PC-3 (cell line): ENCODE measurements around the gene BCR. TPM values are rescaled to one million over a fixed set of nuclear protein-coding genes. Genes with fewer than 3 reads are reported as not detected.

Experiments
- ATAC-seq: fragments of 200-7000 bp; cut with Tn5 transposase; 2 replicates; pipeline ENCODE4 v1.9.1; 2020; ENCODE audit warnings: mild to moderate bottlenecking, moderate library complexity
- BruUV-seq: library from RNA; stranded (reverse); fragments of 400-500 nt; replicated peaks from 2 replicates; lab custom pipeline; 2021; lab: Mats Ljungman, UMichigan
- CTCF ChIA-PET: fragments of 300-600 bp; sonication (Branson Sonifier 250); formaldehyde crosslinking; loops from one replicate; lab custom pipeline; 2022; ENCODE audit warnings: antibody characterized with exemption; lab: Charles Lee
- POLR2A ChIA-PET: fragments of 300-600 bp; sonication (Branson Sonifier 250); formaldehyde crosslinking; loops from one replicate; lab custom pipeline; 2022; ENCODE audit warnings: antibody characterized with exemption; ENCODE audit not compliant: unreplicated experiment; lab: Charles Lee
- DNase-seq: peaks from one replicate; pipeline ENCODE4 v3.0.0-alpha.2; 2015
- H2AFZ ChIP-seq: fragments of 300-600 bp; sonication (generic); 2 replicates; pipeline ENCODE4 v1.6.0; 2016; ENCODE audit warnings: antibody characterized with exemption, low read length
- H3F3A ChIP-seq: fragments of 300-600 bp; sonication (generic); one replicate; pipeline ENCODE4 v1.6.0; 2017; ENCODE audit warnings: antibody characterized with exemption, low read length, control low read depth, mild to moderate bottlenecking; ENCODE audit not compliant: unreplicated experiment
- H3K27ac ChIP-seq: fragments of 300-600 bp; sonication (generic); 2 replicates; pipeline ENCODE4 v1.5.1; 2016; ENCODE audit warnings: mild to moderate bottlenecking, low read length
- H3K27me3 ChIP-seq: fragments of 300-600 bp; sonication (generic); 2 replicates; pipeline ENCODE4 v1.6.1; 2016; ENCODE audit warnings: low read length, mixed read lengths
- H3K36me3 ChIP-seq: fragments of 300-600 bp; sonication (generic); 2 replicates; pipeline ENCODE4 v1.6.1; 2016; ENCODE audit warnings: low read depth, mixed run types, low read length, mixed read lengths
- H3K4me1 ChIP-seq: fragments of 300-600 bp; sonication (generic); 2 replicates; pipeline ENCODE4 v1.5.1; 2016; ENCODE audit warnings: low read length; ENCODE audit not compliant: insufficient read depth
- H3K4me2 ChIP-seq: fragments of 300-600 bp; sonication (generic); 2 replicates; pipeline ENCODE4 v1.6.0; 2016; ENCODE audit warnings: low read length
- H3K4me3 ChIP-seq: fragments of 300-600 bp; sonication (generic); 2 replicates; pipeline ENCODE4 v1.5.1; 2016; ENCODE audit warnings: mild to moderate bottlenecking, low read length, mixed read lengths
- H3K79me2 ChIP-seq: fragments of 300-600 bp; sonication (generic); 2 replicates; pipeline ENCODE4 v1.6.1; 2017; ENCODE audit warnings: low read length, mixed read lengths
- H3K9ac ChIP-seq: fragments of 300-600 bp; sonication (generic); 2 replicates; pipeline ENCODE4 v1.6.0; 2016; ENCODE audit warnings: mild to moderate bottlenecking, low read length
- H3K9me2 ChIP-seq: fragments of 300-600 bp; sonication (generic); replicated peaks from 2 replicates; pipeline ENCODE4 v1.6.1; 2016; ENCODE audit warnings: mixed run types, low read length, mixed read lengths
- H3K9me3 ChIP-seq: fragments of 300-600 bp; sonication (generic); 2 replicates; pipeline ENCODE4 v1.6.1; 2016; ENCODE audit warnings: low read length, mixed read lengths
- H4K20me1 ChIP-seq: fragments of 300-600 bp; sonication (generic); 2 replicates; pipeline ENCODE4 v1.6.1; 2016; ENCODE audit warnings: low read length, mixed read lengths
- EZH2 ChIP-seq: fragments of 300-600 bp; sonication (generic); IDR thresholded peaks from one replicate; pipeline ENCODE4 v1.6.1; 2017; ENCODE audit warnings: antibody characterized with exemption, mild to moderate bottlenecking, low read length; ENCODE audit not compliant: unreplicated experiment
- EZH2phosphoT487 ChIP-seq: fragments of 300-600 bp; sonication (generic); IDR thresholded peaks from 2 replicates; pipeline ENCODE4 v1.6.1; 2018; ENCODE audit warnings: mild to moderate bottlenecking, antibody characterized with exemption, low read length, borderline replicate concordance
- intact Hi-C: fragments of 100-400 bp; cut with micrococcal nuclease; formaldehyde crosslinking; loops from 2 replicates; pipeline ENCODE4 v1.9.0; 2023
- total RNA-seq: library from RNA; depleted of rRNA; stranded (reverse); fragments of >200 nt; gene quantifications from 2 replicates; pipeline ENCODE4 v1.2.3, GENCODE V29; 2014
- TF ChIP-seq, protein P1 (sequence below): fragments of 300-600 bp; sonication (generic); conservative IDR thresholded peaks from 2 replicates; pipeline ENCODE4 v1.5.1; 2017; ENCODE audit warnings: antibody characterized with exemption, low read depth, mild to moderate bottlenecking, low read length

Gene BCR
- total RNA-seq, 1 experiment from 2014 or later, result 36.8 TPM

DNA sequence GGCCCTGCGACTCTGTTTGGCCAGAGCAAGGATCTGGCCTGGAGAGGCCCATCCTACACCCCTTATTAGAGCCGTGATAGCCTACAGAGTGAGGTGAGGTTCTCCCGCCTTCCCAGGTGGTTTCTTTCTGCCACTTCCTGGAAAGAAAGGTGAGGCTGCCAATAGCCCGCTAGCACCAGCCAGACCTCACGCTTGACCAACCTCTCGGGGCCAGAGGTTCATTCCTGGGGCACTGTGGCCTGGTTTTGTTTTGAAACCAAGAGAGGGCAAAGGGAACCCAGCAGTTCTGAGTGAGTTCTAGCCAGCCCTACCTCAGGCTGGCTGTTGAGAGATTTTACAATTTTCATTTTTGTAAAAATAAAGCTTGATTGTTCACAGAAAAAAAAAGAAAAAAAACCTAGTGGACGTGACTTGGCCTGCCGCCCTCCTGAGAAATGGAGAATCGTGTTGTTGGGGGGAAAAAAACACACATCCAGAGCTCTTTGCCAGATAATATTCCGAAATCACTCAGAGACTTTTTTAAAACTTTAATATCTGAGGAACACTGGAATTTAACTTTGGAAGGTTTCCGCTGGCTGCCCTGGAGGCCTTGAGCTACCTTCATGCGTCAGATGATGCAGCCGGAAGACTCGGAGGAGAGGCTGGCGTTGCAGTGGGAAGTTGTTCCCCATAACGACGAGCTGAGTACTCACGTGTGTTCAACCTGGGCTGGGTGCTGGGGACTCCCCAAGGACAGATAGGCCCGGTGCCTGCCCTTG is 84.5 kb downstream of the BCR start:
- Histone ChIP-seq H3K4me1 (no peaks in the 10 kb centered on the region), H3K27ac (no peak overlapping the region), H3F3A (no peaks in the 10 kb centered on the region), H2AFZ (no peak overlapping the region), H3K27me3 (no peaks in the 10 kb centered on the region), H4K20me1 (no peaks in the 10 kb centered on the region), H3K36me3 (no peaks in the 10 kb centered on the region), H3K4me3 (no peak overlapping the region), H3K79me2 (no peaks in the 10 kb centered on the region), H3K9me2 (no peaks in the 10 kb centered on the region), H3K4me2 (no peak overlapping the region), H3K9ac (no peak overlapping the region), H3K9me3 (no peaks in the 10 kb centered on the region)
- no peak for DNase-seq
- BruUV-seq, result no TSS peak
- CTCF ChIA-PET, result interaction anchor here (0.5 kb wide), 1 partner anchor 90 kb away, joined by 3 read pairs; no protein-coding TSS in a partner anchor
- POLR2A ChIA-PET, result no interaction called here
- intact Hi-C loops, result no loop called here
- TF ChIP-seq, protein P1, sequence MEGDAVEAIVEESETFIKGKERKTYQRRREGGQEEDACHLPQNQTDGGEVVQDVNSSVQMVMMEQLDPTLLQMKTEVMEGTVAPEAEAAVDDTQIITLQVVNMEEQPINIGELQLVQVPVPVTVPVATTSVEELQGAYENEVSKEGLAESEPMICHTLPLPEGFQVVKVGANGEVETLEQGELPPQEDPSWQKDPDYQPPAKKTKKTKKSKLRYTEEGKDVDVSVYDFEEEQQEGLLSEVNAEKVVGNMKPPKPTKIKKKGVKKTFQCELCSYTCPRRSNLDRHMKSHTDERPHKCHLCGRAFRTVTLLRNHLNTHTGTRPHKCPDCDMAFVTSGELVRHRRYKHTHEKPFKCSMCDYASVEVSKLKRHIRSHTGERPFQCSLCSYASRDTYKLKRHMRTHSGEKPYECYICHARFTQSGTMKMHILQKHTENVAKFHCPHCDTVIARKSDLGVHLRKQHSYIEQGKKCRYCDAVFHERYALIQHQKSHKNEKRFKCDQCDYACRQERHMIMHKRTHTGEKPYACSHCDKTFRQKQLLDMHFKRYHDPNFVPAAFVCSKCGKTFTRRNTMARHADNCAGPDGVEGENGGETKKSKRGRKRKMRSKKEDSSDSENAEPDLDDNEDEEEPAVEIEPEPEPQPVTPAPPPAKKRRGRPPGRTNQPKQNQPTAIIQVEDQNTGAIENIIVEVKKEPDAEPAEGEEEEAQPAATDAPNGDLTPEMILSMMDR, result no peak
- TF ChIP-seq EZH2 (no peak), EZH2phosphoT487 (no peak)
- no peak for ATAC-seq

- H3K27me3 ChIP-seq, result no peaks in the 10 kb centered on the region
- H3K4me1 ChIP-seq, result no peaks in the 10 kb centered on the region
- intact Hi-C loops, result no loop called here
- no peaks in the 10 kb centered on the region for H3K9me3 ChIP-seq
- ATAC-seq (no peak), DNase-seq (no peak)
- TF ChIP-seq, protein P1, result no peak
- TF ChIP-seq EZH2phosphoT487, result no peak
- TF ChIP-seq EZH2, result no peak
- H3K36me3 ChIP-seq, result no peaks in the 10 kb centered on the region
- H3K9ac ChIP-seq, result no peak overlapping the region
- H3K4me3 ChIP-seq, result no peak overlapping the region
- H3K27ac ChIP-seq, result no peak overlapping the region
- no peaks in the 10 kb centered on the region for H3K79me2 ChIP-seq
- H2AFZ ChIP-seq, result no peak overlapping the region
- no peaks in the 10 kb centered on the region for H3K9me2 ChIP-seq
- no peaks in the 10 kb centered on the region for H4K20me1 ChIP-seq
- BruUV-seq, result no TSS peak
- H3K4me2 ChIP-seq, result no peak overlapping the region
- no peaks in the 10 kb centered on the region for H3F3A ChIP-seq
- ChIA-PET CTCF (interaction anchor here (0.5 kb wide), 1 partner anchor 91 kb away, joined by 3 read pairs; no protein-coding TSS in a partner anchor), POLR2A (no interaction called here)
Observed at GRCh38 chr22:23265368-23265700, 85.0 kb downstream of the BCR start.

DNA sequence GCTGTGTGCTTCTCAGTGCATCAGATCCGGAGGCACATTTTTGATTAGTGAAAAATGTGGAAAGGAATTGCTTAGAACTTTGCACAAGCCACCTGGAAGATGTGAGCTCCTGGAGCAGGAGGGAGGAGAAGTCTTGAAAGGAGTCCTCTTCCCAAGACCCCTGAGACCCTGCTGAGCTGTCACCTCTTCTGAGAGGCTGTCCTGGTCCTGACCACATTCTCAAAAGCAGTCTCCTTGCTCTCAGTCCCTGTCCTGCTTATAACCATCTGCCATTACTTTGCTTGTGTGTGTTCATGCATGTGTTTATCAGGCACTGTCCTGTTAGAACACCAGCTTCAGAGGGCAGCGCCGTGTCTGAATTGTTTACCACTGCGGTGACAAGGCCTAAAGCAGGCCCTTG is 86.5 kb downstream of the BCR start:
- Histone ChIP-seq H3K79me2 (no peaks in the 10 kb centered on the region), H3K9me2 (no peaks in the 10 kb centered on the region), H3K27me3 (no peaks in the 10 kb centered on the region), H3K4me1 (no peaks in the 10 kb centered on the region), H4K20me1 (no peaks in the 10 kb centered on the region), H3K27ac (no peak overlapping the region), H3K36me3 (no peaks in the 10 kb centered on the region), H3K4me3 (no peak overlapping the region), H3K4me2 (no peak overlapping the region), H3K9ac (no peak overlapping the region), H2AFZ (no peak overlapping the region), H3K9me3 (no peaks in the 10 kb centered on the region), H3F3A (no peaks in the 10 kb centered on the region)
- intact Hi-C loops, result no loop called here
- BruUV-seq, result no TSS peak
- ChIA-PET POLR2A (no interaction called here), CTCF (no interaction called here)
- DNase-seq (no peak), ATAC-seq (no peak)
- TF ChIP-seq EZH2, result no peak
- TF ChIP-seq, protein P1, result no peak
- no peak for TF ChIP-seq EZH2phosphoT487
